ENCODE results near the gene AP3M1.

Gene AP3M1

DNA sequence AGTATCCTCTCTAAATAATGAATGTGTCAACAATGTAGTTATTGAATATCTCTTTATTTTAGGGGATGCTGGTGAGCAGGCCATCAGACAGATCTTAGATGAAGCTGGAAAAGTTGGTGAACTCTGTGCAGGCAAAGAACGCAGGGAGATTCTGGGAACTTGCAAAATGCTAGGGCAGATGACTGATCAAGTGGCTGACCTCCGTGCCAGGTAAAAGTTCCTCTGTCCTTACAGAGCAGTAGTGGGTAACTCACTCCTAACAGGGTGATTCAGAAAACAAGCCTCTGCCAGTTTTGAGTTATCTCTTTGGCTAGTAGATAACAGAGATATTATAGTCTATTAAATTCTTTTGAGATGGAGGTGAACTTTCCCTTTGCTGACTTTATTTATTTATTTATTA lies 67.3 kb downstream of the AP3M1 start:
- ATAC-seq: no peak
- TF ChIP-seq TSHZ2 (CRISPR knock-in tag; IDR thresholded peaks at IDR 0.05) (no peak), TOX (CRISPR knock-in tag; IDR thresholded peaks at IDR 0.05; ENCODE audit: borderline replicate concordance) (no peak), ZC3H10 (CRISPR knock-in tag; IDR thresholded peaks at IDR 0.05) (no peak), OSR1 (CRISPR knock-in tag; IDR thresholded peaks at IDR 0.05) (no peak), BACH2 (CRISPR knock-in tag; IDR thresholded peaks at IDR 0.05; ENCODE audit: borderline replicate concordance) (no peak), ESRRG (CRISPR knock-in tag; IDR thresholded peaks at IDR 0.05) (no peak)

- no peak for ATAC-seq
Measured at GRCh38 chr10:74081941-74082718, 68.5 kb downstream of the AP3M1 start.

GRCh38 chr10:74081192-74081803 lies 69.3 kb downstream of the AP3M1 start:
- TF ChIP-seq PATZ1 (CRISPR knock-in tag; IDR thresholded peaks at IDR 0.05; ENCODE audit: borderline replicate concordance) (no peak), TSHZ2 (CRISPR knock-in tag; IDR thresholded peaks at IDR 0.05) (no peak), ESRRG (CRISPR knock-in tag; IDR thresholded peaks at IDR 0.05) (no peak), ZFP30 (CRISPR knock-in tag; IDR thresholded peaks at IDR 0.05) (no peak), ZFP3 (CRISPR knock-in tag; IDR thresholded peaks at IDR 0.05) (no peak), SNAI2 (CRISPR knock-in tag; IDR thresholded peaks at IDR 0.05) (no peak), ZNF8 (CRISPR knock-in tag; IDR thresholded peaks at IDR 0.05) (no peak)
- ATAC-seq: peak; percentile 62

More at GRCh38 chr10:74081941-74082718, 68.5 kb downstream of the AP3M1 start:
- TF ChIP-seq ZFP3 (CRISPR knock-in tag; IDR thresholded peaks at IDR 0.05) (no peak), ESRRG (CRISPR knock-in tag; IDR thresholded peaks at IDR 0.05) (no peak), ZFP30 (CRISPR knock-in tag; IDR thresholded peaks at IDR 0.05) (no peak), ZNF8 (CRISPR knock-in tag; IDR thresholded peaks at IDR 0.05) (no peak), TSHZ2 (CRISPR knock-in tag; IDR thresholded peaks at IDR 0.05) (no peak), ZNF70 (CRISPR knock-in tag; IDR thresholded peaks at IDR 0.05) (no peak), BACH2 (CRISPR knock-in tag; IDR thresholded peaks at IDR 0.05; ENCODE audit: borderline replicate concordance) (no peak), PATZ1 (CRISPR knock-in tag; IDR thresholded peaks at IDR 0.05; ENCODE audit: borderline replicate concordance) (no peak)
